Ascending aorta (tissue), 2 donors: ENCODE data around the gene SH3RF3. TPM values are rescaled to one million over a fixed set of nuclear protein-coding genes. Genes with fewer than 3 reads are reported as not detected.
A peak's percentile ranks its signal among the peaks of the same experiment; 100 is the strongest.

ENCODE experiments used
- DNase-seq, 2 donors: peaks; one replicate each; pipeline ENCODE4 v3.0.0-alpha.2; 2019; ENCODE audit warnings: low spot score in 2 of 2
- H3K27ac ChIP-seq, 2 donors: fragments of 200-600 bp; sonication (generic); one replicate each; pipeline ENCODE4 v1.5.1; 2016 to 2017; ENCODE audit warnings: mild to moderate bottlenecking in 1 of 2
- H3K27me3 ChIP-seq: fragments of 200-600 bp; sonication (generic); one replicate; pipeline ENCODE4 v1.5.1; 2017
- H3K36me3 ChIP-seq, 2 donors: fragments of 200-600 bp; sonication (generic); one replicate each; pipeline ENCODE4 v1.5.1; 2016
- H3K4me1 ChIP-seq, 2 donors: fragments of 200-600 bp; sonication (generic); one replicate each; pipeline ENCODE4 v1.5.1; 2016 to 2017; ENCODE audit warnings: mild to moderate bottlenecking in 1 of 2
- H3K4me3 ChIP-seq, 2 donors: fragments of 200-600 bp; sonication (generic); one replicate each; pipeline ENCODE4 v1.5.1; 2016 to 2017; ENCODE audit warnings: mild to moderate bottlenecking in 1 of 2
- H3K9me3 ChIP-seq, 2 donors: fragments of 200-600 bp; sonication (generic); one replicate each; pipeline ENCODE4 v1.5.1; 2016
- intact Hi-C: fragments of 100-400 bp; cut with DNase I; formaldehyde crosslinking; loops from one replicate; pipeline ENCODE4 v1.15.1; 2023
- total RNA-seq: library from RNA; depleted of rRNA; stranded (reverse); fragments of >200 nt; gene quantifications from one replicate; pipeline ENCODE4 v1.1.0, GENCODE V29; 2016
- TF ChIP-seq, protein P1 (sequence below), 3 experiments: fragments of 200-600 bp in 2 of 3; fragments of 450-650 bp in 1 of 3; sonication (generic) in 2 of 3; IDR thresholded peaks; one replicate each; pipeline ENCODE4 v1.5.1; 2016 to 2019; ENCODE audit warnings: antibody characterized with exemption in 3 of 3, mild to moderate bottlenecking in 1 of 3, moderate library complexity in 1 of 3

SH3RF3 gene
- total RNA-seq, 1 donor from 2014 or later = 53.5 TPM

DNA sequence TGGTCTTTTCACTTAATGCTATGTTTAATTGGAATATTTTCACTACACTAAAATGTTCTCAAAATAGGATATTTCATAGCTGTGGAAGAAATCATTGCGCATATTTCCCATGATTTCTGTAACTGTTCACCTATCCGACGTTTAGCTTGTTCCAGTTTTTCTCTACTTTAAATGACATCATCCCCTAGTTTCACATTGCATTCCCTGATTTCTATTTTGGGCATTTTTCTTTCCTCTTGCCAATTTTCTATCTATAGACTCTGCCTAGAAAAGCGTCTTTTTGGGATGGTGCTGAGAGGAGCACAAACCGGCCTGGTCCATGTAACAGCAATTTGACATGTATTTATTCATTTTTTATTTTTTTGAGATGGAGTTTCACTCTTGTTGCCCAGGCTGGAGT lies 163.4 kb downstream of the SH3RF3 start:
- Histone ChIP-seq H3K4me3 (no peak overlapping the region), H3K9me3 (no peaks in the 10 kb centered on the region), H3K27ac (peak overlapping the region; percentile 56 to 66), H3K27me3 (no peaks in the 10 kb centered on the region), H3K36me3 (no peaks in the 10 kb centered on the region), H3K4me1 (peaks cover 2 to 24% of the 10 kb centered on the region in 2 donors)
- intact Hi-C loops = no loop called here
- TF ChIP-seq, protein P1, sequence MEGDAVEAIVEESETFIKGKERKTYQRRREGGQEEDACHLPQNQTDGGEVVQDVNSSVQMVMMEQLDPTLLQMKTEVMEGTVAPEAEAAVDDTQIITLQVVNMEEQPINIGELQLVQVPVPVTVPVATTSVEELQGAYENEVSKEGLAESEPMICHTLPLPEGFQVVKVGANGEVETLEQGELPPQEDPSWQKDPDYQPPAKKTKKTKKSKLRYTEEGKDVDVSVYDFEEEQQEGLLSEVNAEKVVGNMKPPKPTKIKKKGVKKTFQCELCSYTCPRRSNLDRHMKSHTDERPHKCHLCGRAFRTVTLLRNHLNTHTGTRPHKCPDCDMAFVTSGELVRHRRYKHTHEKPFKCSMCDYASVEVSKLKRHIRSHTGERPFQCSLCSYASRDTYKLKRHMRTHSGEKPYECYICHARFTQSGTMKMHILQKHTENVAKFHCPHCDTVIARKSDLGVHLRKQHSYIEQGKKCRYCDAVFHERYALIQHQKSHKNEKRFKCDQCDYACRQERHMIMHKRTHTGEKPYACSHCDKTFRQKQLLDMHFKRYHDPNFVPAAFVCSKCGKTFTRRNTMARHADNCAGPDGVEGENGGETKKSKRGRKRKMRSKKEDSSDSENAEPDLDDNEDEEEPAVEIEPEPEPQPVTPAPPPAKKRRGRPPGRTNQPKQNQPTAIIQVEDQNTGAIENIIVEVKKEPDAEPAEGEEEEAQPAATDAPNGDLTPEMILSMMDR (IDR thresholded peaks at IDR 0.05) = no peak
- no peak for DNase-seq

- Histone ChIP-seq H3K4me1 (peaks cover 2 to 24% of the 10 kb centered on the region in 2 donors), H3K4me3 (no peak overlapping the region), H3K36me3 (no peaks in the 10 kb centered on the region), H3K27me3 (no peaks in the 10 kb centered on the region), H3K9me3 (no peaks in the 10 kb centered on the region), H3K27ac (peak overlapping the region in 1 of 2 donors; percentile 56)
- DNase-seq = no peak
- intact Hi-C loops = no loop called here
- TF ChIP-seq, protein P1 (IDR thresholded peaks at IDR 0.05) = no peak
These were observed 164.7 kb downstream of the SH3RF3 start for GRCh38 chr2:109293663-109294062.

- intact Hi-C loops = no loop called here
- Histone ChIP-seq H3K36me3 (no peaks in the 10 kb centered on the region), H3K9me3 (no peaks in the 10 kb centered on the region), H3K4me1 (peaks cover 2 to 25% of the 10 kb centered on the region in 2 donors), H3K4me3 (no peak overlapping the region), H3K27ac (no peak overlapping the region), H3K27me3 (no peaks in the 10 kb centered on the region)
- DNase-seq = no peak
- TF ChIP-seq, protein P1 (IDR thresholded peaks at IDR 0.05) = no peak
These were observed 165.5 kb downstream of the SH3RF3 start for GRCh38 chr2:109294523-109294922.

DNA sequence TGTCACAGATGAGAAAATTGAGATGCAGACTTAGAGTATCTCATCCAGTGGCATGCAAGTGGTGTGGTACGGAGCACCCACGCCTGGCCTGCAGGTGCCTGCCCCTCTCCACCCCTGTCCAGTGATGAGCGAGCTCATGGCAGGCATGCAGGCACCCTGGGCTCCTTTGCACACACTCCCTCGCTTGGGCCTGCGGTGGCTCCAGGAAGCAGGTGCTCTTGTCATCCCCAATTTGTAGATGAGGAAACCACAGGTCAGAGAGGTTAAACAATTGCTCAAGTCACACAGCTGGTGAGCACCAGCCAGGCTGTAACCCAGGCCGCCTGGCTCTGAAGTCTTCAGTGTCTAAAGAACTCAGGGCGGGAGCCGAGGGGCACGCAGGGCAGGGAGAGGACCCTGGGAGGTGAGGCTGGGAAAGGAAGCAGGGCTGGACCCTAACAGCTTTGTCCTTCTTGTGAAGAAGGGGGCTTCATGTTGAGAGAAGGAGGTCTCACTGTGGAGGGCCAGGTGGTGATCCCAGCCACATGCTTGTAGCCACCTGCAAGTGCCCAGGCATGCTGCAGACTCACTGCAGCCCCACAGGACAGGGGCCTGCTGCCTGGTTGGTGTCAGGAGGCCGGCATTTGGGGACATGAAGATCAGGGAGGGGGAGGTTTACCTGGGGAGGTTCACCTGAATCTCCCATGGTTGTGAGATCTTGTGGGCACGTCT lies 166.2 kb downstream of the SH3RF3 start:
- Histone ChIP-seq H3K36me3 (no peaks in the 10 kb centered on the region), H3K4me1 (peaks cover 2 to 27% of the 10 kb centered on the region in 2 donors), H3K9me3 (no peaks in the 10 kb centered on the region), H3K27me3 (no peaks in the 10 kb centered on the region), H3K27ac (no peak overlapping the region), H3K4me3 (no peak overlapping the region)
- DNase-seq = no peak
- intact Hi-C loops = no loop called here
- TF ChIP-seq, protein P1 (IDR thresholded peaks at IDR 0.05) = no peak

GRCh38 chr2:109295781-109296117 lies 166.7 kb downstream of the SH3RF3 start:
- Histone ChIP-seq H3K36me3 (no peaks in the 10 kb centered on the region), H3K9me3 (no peaks in the 10 kb centered on the region), H3K27ac (no peak overlapping the region), H3K4me1 (peaks cover 2 to 30% of the 10 kb centered on the region in 2 donors), H3K4me3 (no peak overlapping the region), H3K27me3 (no peaks in the 10 kb centered on the region)
- TF ChIP-seq, protein P1 (IDR thresholded peaks at IDR 0.05) = no peak
- intact Hi-C loops = no loop called here
- DNase-seq = no peak
